ENCODE data around the gene TOMM40. TPM values are rescaled to one million over a fixed set of nuclear protein-coding genes. Genes with fewer than 3 reads are reported as not detected.

The TOMM40 gene
- total and polyA plus RNA-seq, 9 of the 15 experiments (the other 6 are each of a cell fraction or from before 2014, with no cell fraction given) = 0.89 to 290 (median 160) TPM

- TF ChIP-seq ZNF407 (IDR thresholded peaks at IDR 0.05; ENCODE audit: low read depth) (peak; percentile 52; the same call in 1 of the 2 replicates), MAFK (IDR thresholded peaks at IDR 0.05; ENCODE audit: low read length) (peak; percentile 57), ZNF12 (CRISPR knock-in tag; IDR thresholded peaks at IDR 0.05) (peak; percentile 70; the same call in 1 of the 2 replicates), PTTG1 (tag; IDR thresholded peaks at IDR 0.05; ENCODE audit: low read depth) (peak; percentile 30; the same call in 1 of the 2 replicates), PML (IDR thresholded peaks at IDR 0.05; ENCODE audit: low read length) (peak; percentile 52; the same call in 1 of the 2 replicates), RBBP5 (IDR thresholded peaks at IDR 0.05; ENCODE audit: borderline replicate concordance, insufficient read depth, low read length, poor library complexity, severe bottlenecking) (peak; percentile 82)
- TF ChIP-seq, protein P1, sequence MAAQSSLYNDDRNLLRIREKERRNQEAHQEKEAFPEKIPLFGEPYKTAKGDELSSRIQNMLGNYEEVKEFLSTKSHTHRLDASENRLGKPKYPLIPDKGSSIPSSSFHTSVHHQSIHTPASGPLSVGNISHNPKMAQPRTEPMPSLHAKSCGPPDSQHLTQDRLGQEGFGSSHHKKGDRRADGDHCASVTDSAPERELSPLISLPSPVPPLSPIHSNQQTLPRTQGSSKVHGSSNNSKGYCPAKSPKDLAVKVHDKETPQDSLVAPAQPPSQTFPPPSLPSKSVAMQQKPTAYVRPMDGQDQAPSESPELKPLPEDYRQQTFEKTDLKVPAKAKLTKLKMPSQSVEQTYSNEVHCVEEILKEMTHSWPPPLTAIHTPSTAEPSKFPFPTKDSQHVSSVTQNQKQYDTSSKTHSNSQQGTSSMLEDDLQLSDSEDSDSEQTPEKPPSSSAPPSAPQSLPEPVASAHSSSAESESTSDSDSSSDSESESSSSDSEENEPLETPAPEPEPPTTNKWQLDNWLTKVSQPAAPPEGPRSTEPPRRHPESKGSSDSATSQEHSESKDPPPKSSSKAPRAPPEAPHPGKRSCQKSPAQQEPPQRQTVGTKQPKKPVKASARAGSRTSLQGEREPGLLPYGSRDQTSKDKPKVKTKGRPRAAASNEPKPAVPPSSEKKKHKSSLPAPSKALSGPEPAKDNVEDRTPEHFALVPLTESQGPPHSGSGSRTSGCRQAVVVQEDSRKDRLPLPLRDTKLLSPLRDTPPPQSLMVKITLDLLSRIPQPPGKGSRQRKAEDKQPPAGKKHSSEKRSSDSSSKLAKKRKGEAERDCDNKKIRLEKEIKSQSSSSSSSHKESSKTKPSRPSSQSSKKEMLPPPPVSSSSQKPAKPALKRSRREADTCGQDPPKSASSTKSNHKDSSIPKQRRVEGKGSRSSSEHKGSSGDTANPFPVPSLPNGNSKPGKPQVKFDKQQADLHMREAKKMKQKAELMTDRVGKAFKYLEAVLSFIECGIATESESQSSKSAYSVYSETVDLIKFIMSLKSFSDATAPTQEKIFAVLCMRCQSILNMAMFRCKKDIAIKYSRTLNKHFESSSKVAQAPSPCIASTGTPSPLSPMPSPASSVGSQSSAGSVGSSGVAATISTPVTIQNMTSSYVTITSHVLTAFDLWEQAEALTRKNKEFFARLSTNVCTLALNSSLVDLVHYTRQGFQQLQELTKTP (IDR thresholded peaks at IDR 0.05; ENCODE audit: low read depth in 1 of 2, partially characterized antibody in 2 of 2) = peak in 1 of 2 experiments; percentile 58
- TF ChIP-seq, protein P2, sequence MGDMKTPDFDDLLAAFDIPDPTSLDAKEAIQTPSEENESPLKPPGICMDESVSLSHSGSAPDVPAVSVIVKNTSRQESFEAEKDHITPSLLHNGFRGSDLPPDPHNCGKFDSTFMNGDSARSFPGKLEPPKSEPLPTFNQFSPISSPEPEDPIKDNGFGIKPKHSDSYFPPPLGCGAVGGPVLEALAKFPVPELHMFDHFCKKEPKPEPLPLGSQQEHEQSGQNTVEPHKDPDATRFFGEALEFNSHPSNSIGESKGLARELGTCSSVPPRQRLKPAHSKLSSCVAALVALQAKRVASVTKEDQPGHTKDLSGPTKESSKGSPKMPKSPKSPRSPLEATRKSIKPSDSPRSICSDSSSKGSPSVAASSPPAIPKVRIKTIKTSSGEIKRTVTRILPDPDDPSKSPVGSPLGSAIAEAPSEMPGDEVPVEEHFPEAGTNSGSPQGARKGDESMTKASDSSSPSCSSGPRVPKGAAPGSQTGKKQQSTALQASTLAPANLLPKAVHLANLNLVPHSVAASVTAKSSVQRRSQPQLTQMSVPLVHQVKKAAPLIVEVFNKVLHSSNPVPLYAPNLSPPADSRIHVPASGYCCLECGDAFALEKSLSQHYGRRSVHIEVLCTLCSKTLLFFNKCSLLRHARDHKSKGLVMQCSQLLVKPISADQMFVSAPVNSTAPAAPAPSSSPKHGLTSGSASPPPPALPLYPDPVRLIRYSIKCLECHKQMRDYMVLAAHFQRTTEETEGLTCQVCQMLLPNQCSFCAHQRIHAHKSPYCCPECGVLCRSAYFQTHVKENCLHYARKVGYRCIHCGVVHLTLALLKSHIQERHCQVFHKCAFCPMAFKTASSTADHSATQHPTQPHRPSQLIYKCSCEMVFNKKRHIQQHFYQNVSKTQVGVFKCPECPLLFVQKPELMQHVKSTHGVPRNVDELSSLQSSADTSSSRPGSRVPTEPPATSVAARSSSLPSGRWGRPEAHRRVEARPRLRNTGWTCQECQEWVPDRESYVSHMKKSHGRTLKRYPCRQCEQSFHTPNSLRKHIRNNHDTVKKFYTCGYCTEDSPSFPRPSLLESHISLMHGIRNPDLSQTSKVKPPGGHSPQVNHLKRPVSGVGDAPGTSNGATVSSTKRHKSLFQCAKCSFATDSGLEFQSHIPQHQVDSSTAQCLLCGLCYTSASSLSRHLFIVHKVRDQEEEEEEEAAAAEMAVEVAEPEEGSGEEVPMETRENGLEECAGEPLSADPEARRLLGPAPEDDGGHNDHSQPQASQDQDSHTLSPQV (IDR thresholded peaks at IDR 0.05) = peak; percentile 80
Measured at GRCh38 chr19:44913512-44914432, 22.7 kb downstream of the TOMM40 start (continued).

Measured in K562 (cell line).